HG03139 (cell line): ENCODE data around the gene BPTF.
"Not testable (repeated sequence)": the region's sequence is repeated elsewhere in the genome, so short reads cannot be mapped to it uniquely, and the experiment has no call there.

Source experiments
- ATAC-seq: cut with Tn5 transposase; IDR thresholded peaks from one replicate; pipeline ENCODE4 v1.9.1; 2021; ENCODE audit not compliant: unreplicated experiment

Gene BPTF

GRCh38 chr17:67963145-67963572 is 137.9 kb downstream of the BPTF start:
- not testable (repeated sequence) for ATAC-seq

- ATAC-seq = no peak
These were observed 145.5 kb downstream of the BPTF start for GRCh38 chr17:67970783-67971182.

- no peak for ATAC-seq
These were observed 148.9 kb downstream of the BPTF start for GRCh38 chr17:67974185-67974584.

- no peak for ATAC-seq
These were observed 149.3 kb downstream of the BPTF start for GRCh38 chr17:67974598-67975066.

- ATAC-seq = not testable (repeated sequence)
These were observed 151.0 kb downstream of the BPTF start for GRCh38 chr17:67976306-67976705.

- no peak for ATAC-seq
These were observed 155.2 kb downstream of the BPTF start for GRCh38 chr17:67980456-67980855.

GRCh38 chr17:67980883-67981282 is 155.6 kb downstream of the BPTF start:
- ATAC-seq = not testable (repeated sequence)

GRCh38 chr17:67982034-67982640 is 156.8 kb downstream of the BPTF start:
- no peak for ATAC-seq

- no peak for ATAC-seq
These were observed 157.5 kb downstream of the BPTF start for GRCh38 chr17:67982686-67983382.

- no peak for ATAC-seq
These were observed 158.0 kb downstream of the BPTF start for GRCh38 chr17:67983383-67983688.

- ATAC-seq = no peak
These were observed 165.6 kb downstream of the BPTF start for GRCh38 chr17:67990909-67991308.

GRCh38 chr17:67992548-67993152 is 167.3 kb downstream of the BPTF start:
- no peak for ATAC-seq

- ATAC-seq = peak; percentile 74
These were observed 168.1 kb downstream of the BPTF start for GRCh38 chr17:67993153-67993997.

GRCh38 chr17:67993998-67994361 is 168.7 kb downstream of the BPTF start:
- ATAC-seq = no peak

- ATAC-seq = no peak
These were observed 169.7 kb downstream of the BPTF start for GRCh38 chr17:67994817-67995569.

GRCh38 chr17:67995570-67996263 is 170.4 kb downstream of the BPTF start:
- ATAC-seq = no peak

- ATAC-seq = not testable (repeated sequence)
These were observed 171.2 kb downstream of the BPTF start, which contains the start of gene C17orf58 for GRCh38 chr17:67996301-67997171. Gene C17orf58 (minus strand): TSS chr17:67996469. CDS start chr17:67996198, 271 bp downstream.

GRCh38 chr17:67998466-67998865 is 173.2 kb downstream of the BPTF start:
- ATAC-seq = no peak

GRCh38 chr17:67999291-67999911 is 174.1 kb downstream of the BPTF start:
- no peak for ATAC-seq
